ENCODE measurements around the gene SHB. TPM values are rescaled to one million over a fixed set of nuclear protein-coding genes. Genes with fewer than 3 reads are reported as not detected.

Gene SHB
- total and polyA plus RNA-seq, 2 of the 8 experiments (the other 6 are each of a cell fraction or from before 2014, with no cell fraction given) = 4.1 to 12.6 TPM

GRCh38 chr9:38018241-38018957 is 50.6 kb downstream of the SHB start:
- H3K36me3 ChIP-seq (ENCODE audit: control insufficient read depth in 2 of 4, insufficient read depth in 4 of 4, low read length in 3 of 4) = no peaks in the 10 kb centered on the region
- no peaks in the 10 kb centered on the region for H3K27me3 ChIP-seq (replicated peaks in 1 of 4; ENCODE audit: control insufficient read depth in 3 of 4, extremely low read depth in 1 of 4, insufficient read depth in 3 of 4, low read length in 3 of 4)
- peak overlapping the region; percentile 50 for H4K5ac ChIP-seq (ENCODE audit: insufficient read length, low read depth, low read length)
- FAIRE-seq = no peak
- peak overlapping the region; percentile 49 to 59; a peak in 2 of 4 replicates for H3K4me2 ChIP-seq (ENCODE audit: insufficient read depth in 1 of 2, low read depth in 2 of 2, low read length in 2 of 2)
- no peak overlapping the region for H4K8ac ChIP-seq (ENCODE audit: extremely low read depth, insufficient read depth, low read length)
- peak overlapping the region; percentile 72; the same call in 1 of the 2 replicates for H2BK15ac ChIP-seq (ENCODE audit: low read length)
- H2AFZ ChIP-seq (ENCODE audit: low read length) = no peak overlapping the region
- no peaks in the 10 kb centered on the region for H3K23me2 ChIP-seq (ENCODE audit: low read depth, low read length)
- peak overlapping the region; percentile 98 for H4K91ac ChIP-seq (replicated peaks; ENCODE audit: insufficient read length, low read length)
- ChIA-PET CTCF (ENCODE audit: partially characterized antibody) (interaction anchor here (0.8 to 6.9 kb wide), 33 partner anchors 7 to 345 kb away, joined by 3 to 59 read pairs (median 5); partner anchors contain the start of gene SHB), POLR2A (ENCODE audit: partially characterized antibody) (interaction anchor here (1.3 to 3.9 kb wide), 12 partner anchors 8 to 97 kb away, joined by 4 to 24 read pairs (median 8); no protein-coding TSS in a partner anchor)
- peak overlapping the region; percentile 85 for H2BK120ac ChIP-seq (replicated peaks; ENCODE audit: low read depth, low read length)
- H3K9ac ChIP-seq (replicated peaks in 1 of 4; ENCODE audit: extremely low read depth in 1 of 4, low read depth in 3 of 4, low read length in 3 of 4) = 0 out of 7 replicates have a peak overlapping the region, but pooled peaks of 1 of the 4 experiments have one; percentile 29
- no peaks in the 10 kb centered on the region for H4K20me1 ChIP-seq (replicated peaks in 1 of 2; ENCODE audit: control insufficient read depth in 1 of 2, insufficient read depth in 2 of 2, low read length in 2 of 2)
- peak overlapping the region; percentile 80 for H3K4ac ChIP-seq (replicated peaks; ENCODE audit: insufficient read length, low read depth, low read length)
- H3K79me2 ChIP-seq (ENCODE audit: control insufficient read depth in 1 of 2, insufficient read depth in 2 of 2, low read length in 2 of 2) = peaks cover 0 to 5% of the 10 kb centered on the region in 2 experiments; a peak in 1 of 4 replicates
- peak overlapping the region; percentile 82; the same call in 1 of the 2 replicates for H2BK5ac ChIP-seq (ENCODE audit: low read depth, low read length)
- H2BK20ac ChIP-seq (ENCODE audit: low read length) = peak overlapping the region; percentile 98; the same call in 1 of the 2 replicates
- WGBS, 2 experiments (ENCODE audit: extremely low coverage in 1 of 2, insufficient coverage in 1 of 2, insufficient read length in 1 of 2, insufficient replicate concordance in 2 of 2, low coverage in 1 of 2, low lambda C conversion rate in 2 of 2, missing lambda C conversion rate in 1 of 2) = 81% methylated on average over 5 of the region's 5 CpGs; no CpG with 5 or more reads in 1 of the 2 experiments
- no peak for DNase-seq (ENCODE audit: low read depth in 1 of 2, low spot score in 2 of 2)
- peaks cover 31 to 70% (median 45%) of the 10 kb centered on the region in 4 experiments for H3K4me1 ChIP-seq (replicated peaks in 1 of 4; ENCODE audit: control insufficient read depth in 3 of 4, insufficient read depth in 4 of 4, low read length in 3 of 4)
- H3K18ac ChIP-seq (ENCODE audit: extremely low read depth, low read length) = peak overlapping the region; percentile 93
- no peak overlapping the region for H3K4me3 ChIP-seq (ENCODE audit: extremely low read depth in 1 of 4, insufficient read depth in 2 of 4, low read depth in 3 of 4, low read length in 4 of 4)
- no peak overlapping the region for H3K56ac ChIP-seq (replicated peaks; ENCODE audit: insufficient read length, low read depth, low read length)
- H3K23ac ChIP-seq (ENCODE audit: insufficient read length) = no peak overlapping the region
- H3K9me3 ChIP-seq (ENCODE audit: insufficient read depth in 2 of 2, low read depth in 1 of 2, low read length in 1 of 2) = no peaks in the 10 kb centered on the region
- no peak overlapping the region for H3K27ac ChIP-seq (ENCODE audit: low read depth, low read length)
- peak overlapping the region; percentile 99 for H2BK12ac ChIP-seq (ENCODE audit: low read depth, low read length)
- peak overlapping the region; percentile 11 for H3K14ac ChIP-seq (ENCODE audit: insufficient read length)
- H3K79me1 ChIP-seq (ENCODE audit: low read depth, low read length) = peaks cover 11% of the 10 kb centered on the region; the same call in 1 of the 2 replicates
- H2AK5ac ChIP-seq (ENCODE audit: low read depth, low read length) = peak overlapping the region; percentile 83; the same call in 1 of the 2 replicates
- TF ChIP-seq TCF12 (IDR thresholded peaks at IDR 0.05; ENCODE audit: low read depth, low read length) = no peak
- TF ChIP-seq TAF7 (optimal IDR thresholded peaks at IDR 0.05; ENCODE audit: borderline replicate concordance, low read depth, low read length) = no peak
